K562 (cell line): ENCODE results near the gene SLC2A10. TPM values are rescaled to one million over a fixed set of nuclear protein-coding genes. Genes with fewer than 3 reads are reported as not detected.
A peak's percentile ranks its signal among the peaks of the same experiment; 100 is the strongest.

Source experiments
- ARID2 ChIP-seq: fragments of 450-650 bp; IDR thresholded peaks from 2 replicates; pipeline ENCODE4 v1.6.1; 2017; ENCODE audit warnings: antibody characterized with exemption, mild to moderate bottlenecking
- EHMT2 ChIP-seq: fragments of 450-650 bp; IDR thresholded peaks from 2 replicates; pipeline ENCODE4 v1.6.1; 2018; ENCODE audit warnings: antibody characterized with exemption
- SNIP1 ChIP-seq: fragments of 450-650 bp; IDR thresholded peaks from 2 replicates; pipeline ENCODE4 v1.7.1; 2017; ENCODE audit warnings: low read depth, mild to moderate bottlenecking
- TRIM24 ChIP-seq, 2 experiments: fragments of 450-650 bp; IDR thresholded peaks; 2 replicates each; pipeline ENCODE4 v1.6.1; 2016
- ZBTB26 ChIP-seq: fragments of 450-650 bp; formaldehyde crosslinking; IDR thresholded peaks from 2 replicates; pipeline ENCODE4 v1.4.0; 2022; ENCODE audit warnings: missing genetic modification characterization
- polyA plus RNA-seq, 8 experiments: library from polyadenylated mRNA; depleted of rRNA in 4 of 8; stranded (reverse) in 5 of 8; unstranded in 3 of 8; fragments of >200 nt; fragmentation: Nextera tagmentation in 2 of 8; fragmentation: Illumina TruSeq in 1 of 8; extraction: Ambion mirVana in 2 of 8; extraction: Trizol in 1 of 8; gene quantifications; 2 replicates each; pipeline versions ENCODE4 v1.2.1 to v1.2.3, GENCODE V29; 2011 to 2014; ENCODE audit warnings: inconsistent platforms in 1 of 8, missing spikeins in 1 of 8
- total RNA-seq, 7 experiments: library from RNA; depleted of rRNA in 6 of 7; stranded (reverse); fragments of >200 nt in 6 of 7; fragmentation: Illumina TruSeq in 2 of 7; extraction: Trizol in 2 of 7; gene quantifications; 2 replicates each; pipeline versions ENCODE4 v1.2.1 to v1.2.3, GENCODE V29; 2011 to 2021; ENCODE audit warnings: low replicate concordance in 1 of 7
- TF ChIP-seq, protein P1 (sequence below): fragments of 250-450 bp; sonication (Bioruptor Pico); IDR thresholded peaks from 2 replicates; pipeline ENCODE4 v1.4.0; 2020
- TF ChIP-seq, protein P2 (sequence below): sonication (generic); formaldehyde crosslinking; IDR thresholded peaks from 2 replicates; pipeline ENCODE4 v1.8.0; 2023; ENCODE audit warnings: missing genetic modification reagents, mild to moderate bottlenecking, borderline replicate concordance

The SLC2A10 gene
- total and polyA plus RNA-seq, 9 of the 15 experiments (the other 6 are each of a cell fraction or from before 2014, with no cell fraction given), result 0.01 to 1.8 (median 0.10) TPM

GRCh38 chr20:46681032-46681854 is 28.2 kb upstream of the SLC2A10 start (continued):
- peak; percentile 93 for TF ChIP-seq ARID2
- peak in 1 of 2 experiments; percentile 36; a peak in 1 of 4 replicates for TF ChIP-seq TRIM24 (IDR thresholded peaks at IDR 0.05)
- TF ChIP-seq SNIP1, result 0 out of 2 replicates have a peak, but pooled peaks have one; percentile 26
- TF ChIP-seq ZBTB26 (CRISPR knock-in tag), result peak; percentile 34; the same call in 1 of the 2 replicates
- TF ChIP-seq, protein P1, sequence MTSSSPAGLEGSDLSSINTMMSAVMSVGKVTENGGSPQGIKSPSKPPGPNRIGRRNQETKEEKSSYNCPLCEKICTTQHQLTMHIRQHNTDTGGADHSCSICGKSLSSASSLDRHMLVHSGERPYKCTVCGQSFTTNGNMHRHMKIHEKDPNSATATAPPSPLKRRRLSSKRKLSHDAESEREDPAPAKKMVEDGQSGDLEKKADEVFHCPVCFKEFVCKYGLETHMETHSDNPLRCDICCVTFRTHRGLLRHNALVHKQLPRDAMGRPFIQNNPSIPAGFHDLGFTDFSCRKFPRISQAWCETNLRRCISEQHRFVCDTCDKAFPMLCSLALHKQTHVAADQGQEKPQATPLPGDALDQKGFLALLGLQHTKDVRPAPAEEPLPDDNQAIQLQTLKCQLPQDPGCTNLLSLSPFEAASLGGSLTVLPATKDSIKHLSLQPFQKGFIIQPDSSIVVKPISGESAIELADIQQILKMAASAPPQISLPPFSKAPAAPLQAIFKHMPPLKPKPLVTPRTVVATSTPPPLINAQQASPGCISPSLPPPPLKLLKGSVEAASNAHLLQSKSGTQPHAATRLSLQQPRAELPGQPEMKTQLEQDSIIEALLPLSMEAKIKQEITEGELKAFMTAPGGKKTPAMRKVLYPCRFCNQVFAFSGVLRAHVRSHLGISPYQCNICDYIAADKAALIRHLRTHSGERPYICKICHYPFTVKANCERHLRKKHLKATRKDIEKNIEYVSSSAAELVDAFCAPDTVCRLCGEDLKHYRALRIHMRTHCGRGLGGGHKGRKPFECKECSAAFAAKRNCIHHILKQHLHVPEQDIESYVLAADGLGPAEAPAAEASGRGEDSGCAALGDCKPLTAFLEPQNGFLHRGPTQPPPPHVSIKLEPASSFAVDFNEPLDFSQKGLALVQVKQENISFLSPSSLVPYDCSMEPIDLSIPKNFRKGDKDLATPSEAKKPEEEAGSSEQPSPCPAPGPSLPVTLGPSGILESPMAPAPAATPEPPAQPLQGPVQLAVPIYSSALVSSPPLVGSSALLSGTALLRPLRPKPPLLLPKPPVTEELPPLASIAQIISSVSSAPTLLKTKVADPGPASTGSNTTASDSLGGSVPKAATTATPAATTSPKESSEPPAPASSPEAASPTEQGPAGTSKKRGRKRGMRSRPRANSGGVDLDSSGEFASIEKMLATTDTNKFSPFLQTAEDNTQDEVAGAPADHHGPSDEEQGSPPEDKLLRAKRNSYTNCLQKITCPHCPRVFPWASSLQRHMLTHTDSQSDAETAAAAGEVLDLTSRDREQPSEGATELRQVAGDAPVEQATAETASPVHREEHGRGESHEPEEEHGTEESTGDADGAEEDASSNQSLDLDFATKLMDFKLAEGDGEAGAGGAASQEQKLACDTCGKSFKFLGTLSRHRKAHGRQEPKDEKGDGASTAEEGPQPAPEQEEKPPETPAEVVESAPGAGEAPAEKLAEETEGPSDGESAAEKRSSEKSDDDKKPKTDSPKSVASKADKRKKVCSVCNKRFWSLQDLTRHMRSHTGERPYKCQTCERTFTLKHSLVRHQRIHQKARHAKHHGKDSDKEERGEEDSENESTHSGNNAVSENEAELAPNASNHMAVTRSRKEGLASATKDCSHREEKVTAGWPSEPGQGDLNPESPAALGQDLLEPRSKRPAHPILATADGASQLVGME (CRISPR knock-in tag), result no peak
- peak; percentile 61; the same call in 1 of the 2 replicates for TF ChIP-seq EHMT2
- TF ChIP-seq, protein P2, sequence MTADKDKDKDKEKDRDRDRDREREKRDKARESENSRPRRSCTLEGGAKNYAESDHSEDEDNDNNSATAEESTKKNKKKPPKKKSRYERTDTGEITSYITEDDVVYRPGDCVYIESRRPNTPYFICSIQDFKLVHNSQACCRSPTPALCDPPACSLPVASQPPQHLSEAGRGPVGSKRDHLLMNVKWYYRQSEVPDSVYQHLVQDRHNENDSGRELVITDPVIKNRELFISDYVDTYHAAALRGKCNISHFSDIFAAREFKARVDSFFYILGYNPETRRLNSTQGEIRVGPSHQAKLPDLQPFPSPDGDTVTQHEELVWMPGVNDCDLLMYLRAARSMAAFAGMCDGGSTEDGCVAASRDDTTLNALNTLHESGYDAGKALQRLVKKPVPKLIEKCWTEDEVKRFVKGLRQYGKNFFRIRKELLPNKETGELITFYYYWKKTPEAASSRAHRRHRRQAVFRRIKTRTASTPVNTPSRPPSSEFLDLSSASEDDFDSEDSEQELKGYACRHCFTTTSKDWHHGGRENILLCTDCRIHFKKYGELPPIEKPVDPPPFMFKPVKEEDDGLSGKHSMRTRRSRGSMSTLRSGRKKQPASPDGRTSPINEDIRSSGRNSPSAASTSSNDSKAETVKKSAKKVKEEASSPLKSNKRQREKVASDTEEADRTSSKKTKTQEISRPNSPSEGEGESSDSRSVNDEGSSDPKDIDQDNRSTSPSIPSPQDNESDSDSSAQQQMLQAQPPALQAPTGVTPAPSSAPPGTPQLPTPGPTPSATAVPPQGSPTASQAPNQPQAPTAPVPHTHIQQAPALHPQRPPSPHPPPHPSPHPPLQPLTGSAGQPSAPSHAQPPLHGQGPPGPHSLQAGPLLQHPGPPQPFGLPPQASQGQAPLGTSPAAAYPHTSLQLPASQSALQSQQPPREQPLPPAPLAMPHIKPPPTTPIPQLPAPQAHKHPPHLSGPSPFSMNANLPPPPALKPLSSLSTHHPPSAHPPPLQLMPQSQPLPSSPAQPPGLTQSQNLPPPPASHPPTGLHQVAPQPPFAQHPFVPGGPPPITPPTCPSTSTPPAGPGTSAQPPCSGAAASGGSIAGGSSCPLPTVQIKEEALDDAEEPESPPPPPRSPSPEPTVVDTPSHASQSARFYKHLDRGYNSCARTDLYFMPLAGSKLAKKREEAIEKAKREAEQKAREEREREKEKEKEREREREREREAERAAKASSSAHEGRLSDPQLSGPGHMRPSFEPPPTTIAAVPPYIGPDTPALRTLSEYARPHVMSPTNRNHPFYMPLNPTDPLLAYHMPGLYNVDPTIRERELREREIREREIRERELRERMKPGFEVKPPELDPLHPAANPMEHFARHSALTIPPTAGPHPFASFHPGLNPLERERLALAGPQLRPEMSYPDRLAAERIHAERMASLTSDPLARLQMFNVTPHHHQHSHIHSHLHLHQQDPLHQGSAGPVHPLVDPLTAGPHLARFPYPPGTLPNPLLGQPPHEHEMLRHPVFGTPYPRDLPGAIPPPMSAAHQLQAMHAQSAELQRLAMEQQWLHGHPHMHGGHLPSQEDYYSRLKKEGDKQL, result no peak
